SU-DHL-6 (cell line): ENCODE measurements around the gene TENM4.

ENCODE experiments used
- EZH2phosphoT487 ChIP-seq: fragments of 200-600 bp; sonication (generic), shearing (Covaris generic); conservative IDR thresholded peaks from 2 replicates; pipeline ENCODE4 v1.6.1; 2018; ENCODE audit warnings: mild to moderate bottlenecking, antibody characterized with exemption, low read length, moderate library complexity, mixed read lengths
- TF ChIP-seq, protein P1 (sequence below): fragments of 200-600 bp; sonication (generic); IDR thresholded peaks from one replicate; pipeline ENCODE4 v1.5.1; 2017; ENCODE audit warnings: antibody characterized with exemption, mild to moderate bottlenecking, low read length, moderate library complexity; ENCODE audit not compliant: insufficient read depth, poor library complexity, severe bottlenecking

DNA sequence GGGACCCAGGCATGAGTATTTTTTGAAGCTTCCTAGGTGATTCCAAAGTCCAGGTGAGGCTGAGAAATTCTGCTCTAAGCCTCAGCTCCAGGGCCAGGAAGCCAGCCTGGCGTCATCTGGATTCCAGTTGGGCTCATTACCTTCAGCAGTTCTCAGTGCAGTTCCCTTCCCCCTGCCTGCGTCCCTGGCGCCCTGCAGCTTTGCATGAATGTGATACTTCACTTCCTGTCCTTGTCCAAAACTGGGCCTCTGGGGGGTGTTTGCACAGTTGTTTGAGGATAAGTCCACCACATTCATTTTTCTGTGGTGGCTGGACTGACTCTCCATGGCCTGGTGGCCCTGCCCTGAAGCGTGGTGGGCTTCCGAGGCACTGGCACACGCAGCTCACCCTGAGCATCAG lies 98.1 kb downstream of the TENM4 start:
- TF ChIP-seq, protein P1, sequence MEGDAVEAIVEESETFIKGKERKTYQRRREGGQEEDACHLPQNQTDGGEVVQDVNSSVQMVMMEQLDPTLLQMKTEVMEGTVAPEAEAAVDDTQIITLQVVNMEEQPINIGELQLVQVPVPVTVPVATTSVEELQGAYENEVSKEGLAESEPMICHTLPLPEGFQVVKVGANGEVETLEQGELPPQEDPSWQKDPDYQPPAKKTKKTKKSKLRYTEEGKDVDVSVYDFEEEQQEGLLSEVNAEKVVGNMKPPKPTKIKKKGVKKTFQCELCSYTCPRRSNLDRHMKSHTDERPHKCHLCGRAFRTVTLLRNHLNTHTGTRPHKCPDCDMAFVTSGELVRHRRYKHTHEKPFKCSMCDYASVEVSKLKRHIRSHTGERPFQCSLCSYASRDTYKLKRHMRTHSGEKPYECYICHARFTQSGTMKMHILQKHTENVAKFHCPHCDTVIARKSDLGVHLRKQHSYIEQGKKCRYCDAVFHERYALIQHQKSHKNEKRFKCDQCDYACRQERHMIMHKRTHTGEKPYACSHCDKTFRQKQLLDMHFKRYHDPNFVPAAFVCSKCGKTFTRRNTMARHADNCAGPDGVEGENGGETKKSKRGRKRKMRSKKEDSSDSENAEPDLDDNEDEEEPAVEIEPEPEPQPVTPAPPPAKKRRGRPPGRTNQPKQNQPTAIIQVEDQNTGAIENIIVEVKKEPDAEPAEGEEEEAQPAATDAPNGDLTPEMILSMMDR = no peak
- no peak for TF ChIP-seq EZH2phosphoT487
